Spleen (tissue), 13 donors: ENCODE data around the gene TAS2R31. TPM values are rescaled to one million over a fixed set of nuclear protein-coding genes. Genes with fewer than 3 reads are reported as not detected.

Experiments
- DNase-seq: peaks from one replicate; pipeline ENCODE4 v3.0.0-alpha.2; 2020
- H3K27ac ChIP-seq, 8 donors: fragments of 200-600 bp; sonication (generic) in 7 of 8; 1 replicate in 4 of 8; 2 replicates in 4 of 8; pipeline versions ENCODE4 v1.5.0 to v1.8.0; 2016 to 2021; ENCODE audit warnings: inconsistent platforms in 4 of 8, mild to moderate bottlenecking in 4 of 8, moderate library complexity in 1 of 8
- H3K27me3 ChIP-seq, 7 donors: fragments of 200-600 bp; sonication (generic) in 6 of 7; replicated peaks in 1 of 7; 1 replicate in 4 of 7; 2 replicates in 3 of 7; pipeline versions ENCODE4 v1.5.0 to v1.8.0; 2016 to 2021; ENCODE audit warnings: inconsistent platforms in 3 of 7, mild to moderate bottlenecking in 1 of 7
- H3K36me3 ChIP-seq, 6 donors: fragments of 200-600 bp; sonication (generic) in 5 of 6; 1 replicate in 4 of 6; 2 replicates in 2 of 6; pipeline versions ENCODE4 v1.5.0 to v1.8.0; 2016 to 2021; ENCODE audit warnings: inconsistent platforms in 2 of 6
- H3K4me1 ChIP-seq, 6 donors: fragments of 200-600 bp; sonication (generic) in 5 of 6; 1 replicate in 3 of 6; 2 replicates in 3 of 6; pipeline versions ENCODE4 v1.5.0 to v1.8.0; 2016 to 2021; ENCODE audit warnings: inconsistent platforms in 3 of 6
- H3K4me3 ChIP-seq, 8 donors: fragments of 200-600 bp; sonication (generic) in 7 of 8; 1 replicate in 4 of 8; 2 replicates in 4 of 8; pipeline versions ENCODE4 v1.5.0 to v1.8.0; 2016 to 2021; ENCODE audit warnings: inconsistent platforms in 4 of 8, mild to moderate bottlenecking in 4 of 8, moderate library complexity in 2 of 8
- H3K9me3 ChIP-seq, 8 donors: fragments of 200-600 bp; sonication (generic) in 7 of 8; 1 replicate in 4 of 8; 2 replicates in 4 of 8; pipeline versions ENCODE4 v1.5.0 to v1.8.0; 2016 to 2021; ENCODE audit warnings: inconsistent platforms in 4 of 8
- CTCF ChIP-seq, 11 experiments: fragments of 200-600 bp in 7 of 11; fragments of 450-650 bp in 4 of 11; sonication (generic) in 4 of 11; IDR thresholded peaks in 8 of 11; conservative IDR thresholded peaks in 3 of 11; 1 replicate in 7 of 11; 2 replicates in 4 of 11; pipeline versions ENCODE4 v1.4.0 to v1.8.0; 2016 to 2021; ENCODE audit warnings: antibody characterized with exemption in 11 of 11, inconsistent platforms in 4 of 11, mild to moderate bottlenecking in 1 of 11
- POLR2A ChIP-seq, 3 donors: fragments of 450-650 bp; IDR thresholded peaks; one replicate each; pipeline ENCODE4 v1.5.1; 2017; ENCODE audit warnings: antibody characterized with exemption in 3 of 3, mild to moderate bottlenecking in 1 of 3
- POLR2AphosphoS5 ChIP-seq, 3 donors: sonication (generic); formaldehyde crosslinking; IDR thresholded peaks; one replicate each; pipeline ENCODE4 v1.5.1; 2017; ENCODE audit warnings: antibody characterized with exemption in 3 of 3
- WGBS, 5 donors: extraction: QIAGEN DNeasy Blood & Tissue Kit in 3 of 5; methylation state at CpG; one replicate each; pipeline versions ENCODE4 v1.1.5 to v1.1.7; 2013 to 2018; 5-methylcytosine and 5-hydroxymethylcytosine counted together
- intact Hi-C: fragments of 100-400 bp; cut with DNase I; formaldehyde crosslinking; loops from one replicate; pipeline ENCODE4 v1.15.0; 2023; ENCODE audit warnings: low total_unique reads
- long read RNA-seq, 2 donors: transcript quantifications; one replicate each; lab custom pipeline, GENCODE V29; 2026
- polyA plus RNA-seq, 3 donors: library from polyadenylated mRNA; stranded (reverse); fragments of 200-250 nt; gene quantifications; one replicate each; pipeline ENCODE4 v1.2.1, GENCODE V29; 2013
- total RNA-seq, 7 donors: library from RNA; depleted of rRNA in 3 of 7; stranded (reverse); fragments of >200 nt in 3 of 7; fragmentation: NEBNext Ultra II Directional in 4 of 7; extraction: Animal tissue kit (Norgen Biotek cat#: 25700) in 4 of 7; gene quantifications; one replicate each; pipeline versions ENCODE4 v1.1.0 to v1.2.1, GENCODE V29; 2016 to 2021
- donor health status: healthy with polysubstance abuse.
- donor health status: DM: no; HTN: no; CAD: no; lungs with moderate emphysema.
- donor health status: DM: no; HTN: no; CAD: no.
- donor health status: Bipolar disorder and iron deficiency.
- donor health status: healthy.
- donor health status: DM: no; HTN: no; CAD: no.
- donor health status: DM: yes; HTN: yes; CAD: no.

The TAS2R31 gene
- total RNA-seq (10 to 100 TPM in 3 of 7 donors, 1 to 10 TPM in 4; 3.7 to 14.1 (median 8.1) TPM), polyA plus RNA-seq (under 1 TPM in 2 of 3 donors, not detected in 1; 0.21 to 0.35 TPM)
- long read RNA-seq, donor 1: 0 reads
- long read RNA-seq, donor 2: 0 reads

GRCh38 chr12:11031307-11031706 is at the start of gene TAS2R31:
Gene TAS2R31, minus strand, starts transcription at chr12:11031407. Its CDS starts 72 bp downstream, at chr12:11031335.
- H3K4me3 ChIP-seq: no peak within 1 kb of the TSS
- H3K27me3 ChIP-seq: no peaks in the 10 kb centered on the region
- H3K9me3 ChIP-seq: peaks cover 0 to under 1% (median 0%) of the 10 kb centered on the region in 8 donors
- no peak for TF ChIP-seq POLR2AphosphoS5 (IDR thresholded peaks at IDR 0.05)
- intact Hi-C loops: no loop called here
- no peak for DNase-seq
- H3K27ac ChIP-seq: no peak within 1 kb of the TSS
- H3K36me3 ChIP-seq: peaks cover 0 to 37% (median 5%) of the 10 kb centered on the region in 6 donors
- H3K4me1 ChIP-seq: no peaks in the 10 kb centered on the region
- 90 to 98% (median 97%) methylated on average over 6 of the region's 6 CpGs for whole genome bisulfite sequencing, 5 donors

- intact Hi-C loops: no loop called here
- Histone ChIP-seq H3K9me3 (peaks cover 0 to 33% (median 9%) of the 10 kb centered on the region in 8 donors), H3K36me3 (no peaks in the 10 kb centered on the region), H3K27me3 (no peaks in the 10 kb centered on the region), H3K4me1 (no peaks in the 10 kb centered on the region), H3K27ac (no peak overlapping the region), H3K4me3 (no peak overlapping the region)
- 79 to 100% (median 98%) methylated on average over 1 of the region's 1 CpG for WGBS, 5 donors
- DNase-seq: no peak
- TF ChIP-seq POLR2AphosphoS5 (IDR thresholded peaks at IDR 0.05): no peak
- TF ChIP-seq CTCF (IDR thresholded peaks at IDR 0.05 in 8 of 11, conservative IDR thresholded peaks at IDR 0.05 in 3 of 11): no peak
Measured at GRCh38 chr12:11078246-11078645, 47.0 kb upstream of the TAS2R31 start.

- no peak for DNase-seq
- H3K4me1 ChIP-seq: no peaks in the 10 kb centered on the region
- H3K27me3 ChIP-seq: no peaks in the 10 kb centered on the region
- 0 to 80% (median 65%) methylated on average over 2 to 3 of the region's 3 CpGs for WGBS, 5 donors
- H3K27ac ChIP-seq: no peak overlapping the region
- TF ChIP-seq POLR2A (IDR thresholded peaks at IDR 0.05): no peak
- TF ChIP-seq POLR2AphosphoS5 (IDR thresholded peaks at IDR 0.05): no peak
- no peak for TF ChIP-seq CTCF (IDR thresholded peaks at IDR 0.05 in 8 of 11, conservative IDR thresholded peaks at IDR 0.05 in 3 of 11)
- peaks cover 0 to 12% (median under 1%) of the 10 kb centered on the region in 8 donors for H3K9me3 ChIP-seq
- no peak overlapping the region for H3K4me3 ChIP-seq
- no peaks in the 10 kb centered on the region for H3K36me3 ChIP-seq
- intact Hi-C loops: no loop called here
Measured at GRCh38 chr12:11075642-11076041, 44.4 kb upstream of the TAS2R31 start.

- no peak for DNase-seq
- Histone ChIP-seq H3K27ac (no peak overlapping the region), H3K36me3 (no peaks in the 10 kb centered on the region), H3K27me3 (no peaks in the 10 kb centered on the region), H3K4me1 (no peaks in the 10 kb centered on the region), H3K4me3 (no peak overlapping the region), H3K9me3 (no peaks in the 10 kb centered on the region)
- 50 to 70% (median 64%) methylated on average over 4 of the region's 4 CpGs for WGBS, 5 donors
- intact Hi-C loops: no loop called here
- no peak for TF ChIP-seq CTCF (IDR thresholded peaks at IDR 0.05 in 8 of 11, conservative IDR thresholded peaks at IDR 0.05 in 3 of 11)
- no peak for TF ChIP-seq POLR2A (IDR thresholded peaks at IDR 0.05)
- TF ChIP-seq POLR2AphosphoS5 (IDR thresholded peaks at IDR 0.05): no peak
Measured at GRCh38 chr12:11071414-11071813, 40.2 kb upstream of the TAS2R31 start.

- no peaks in the 10 kb centered on the region for H3K9me3 ChIP-seq
- 63 to 100% (median 81%) methylated on average over 1 of the region's 1 CpG; no CpG with 5 or more reads in 1 of the 5 donors for WGBS, 5 donors
- no peak for DNase-seq
- intact Hi-C loops: no loop called here
- no peak for TF ChIP-seq CTCF (IDR thresholded peaks at IDR 0.05 in 8 of 11, conservative IDR thresholded peaks at IDR 0.05 in 3 of 11)
- TF ChIP-seq POLR2AphosphoS5 (IDR thresholded peaks at IDR 0.05): no peak
- no peak for TF ChIP-seq POLR2A (IDR thresholded peaks at IDR 0.05)
- H3K4me3 ChIP-seq: no peak overlapping the region
- H3K4me1 ChIP-seq: no peaks in the 10 kb centered on the region
- no peak overlapping the region for H3K27ac ChIP-seq
- no peaks in the 10 kb centered on the region for H3K27me3 ChIP-seq
- no peaks in the 10 kb centered on the region for H3K36me3 ChIP-seq
Measured at GRCh38 chr12:11070999-11071398, 39.8 kb upstream of the TAS2R31 start.
